Right lobe of liver (tissue), 6 donors: Measurements from ENCODE around the gene AUH. TPM values are rescaled to one million over a fixed set of nuclear protein-coding genes. Genes with fewer than 3 reads are reported as not detected.

ENCODE experiments used
- ATAC-seq, 4 donors: fragments of 200-7000 bp; cut with Tn5 transposase; one replicate each; pipeline ENCODE4 v1.9.1; 2020; ENCODE audit warnings: mild to moderate bottlenecking in 4 of 4, moderate library complexity in 4 of 4
- DNase-seq, 3 donors: peaks; one replicate each; pipeline ENCODE4 v3.0.0-alpha.2; 2020
- H3K27ac ChIP-seq, 3 donors: fragments of 200-600 bp; one replicate each; pipeline ENCODE4 v1.8.0; 2022
- H3K27me3 ChIP-seq, 2 donors: fragments of 200-600 bp; one replicate each; pipeline ENCODE4 v1.8.0; 2022
- H3K36me3 ChIP-seq, 4 donors: fragments of 200-600 bp; sonication (generic) in 1 of 4; one replicate each; pipeline versions ENCODE4 v1.5.1 to v1.8.0; 2017 to 2022; ENCODE audit warnings: control low read depth in 1 of 4
- H3K4me1 ChIP-seq, 4 donors: fragments of 200-600 bp; sonication (generic) in 1 of 4; one replicate each; pipeline versions ENCODE4 v1.5.1 to v1.8.0; 2017 to 2022; ENCODE audit warnings: control low read depth in 1 of 4
- H3K4me3 ChIP-seq, 3 donors: fragments of 200-600 bp; one replicate each; pipeline ENCODE4 v1.8.0; 2022
- H3K9me3 ChIP-seq, 4 donors: fragments of 200-600 bp; sonication (generic) in 1 of 4; one replicate each; pipeline versions ENCODE4 v1.5.1 to v1.8.0; 2017 to 2022; ENCODE audit warnings: control low read depth in 1 of 4
- POLR2A ChIP-seq: fragments of 450-650 bp; IDR thresholded peaks from one replicate; pipeline ENCODE4 v1.6.1; 2017; ENCODE audit warnings: antibody characterized with exemption, mild to moderate bottlenecking
- WGBS: methylation state at CpG from one replicate; pipeline ENCODE4 v1.1.6; 2018; ENCODE audit warnings: low coverage, low lambda C conversion rate; ENCODE audit not compliant: insufficient coverage; ENCODE audit errors: missing lambda C conversion rate; 5-methylcytosine and 5-hydroxymethylcytosine counted together
- intact Hi-C, 2 donors: fragments of 100-400 bp; cut with DNase I; formaldehyde crosslinking; loops; one replicate each; pipeline versions ENCODE4 v1.11.2 to v1.14.1; 2022
- total RNA-seq, 6 experiments: library from RNA; depleted of rRNA in 2 of 6; stranded (reverse); fragments of >200 nt in 2 of 6; fragmentation: NEBNext Ultra II Directional in 3 of 6; extraction: Animal tissue kit (Norgen Biotek cat#: 25700) in 3 of 6; gene quantifications; one replicate each; pipeline versions ENCODE4 v1.1.0 to v1.2.4, GENCODE V29; 2016 to 2023
- TF ChIP-seq, protein P1 (sequence below), 4 donors: fragments of 200-600 bp in 3 of 4; fragments of 450-650 bp in 1 of 4; IDR thresholded peaks; one replicate each; pipeline versions ENCODE4 v1.5.1 to v1.8.0; 2016 to 2022; ENCODE audit warnings: antibody characterized with exemption in 4 of 4, mild to moderate bottlenecking in 2 of 4
- donor health status: DM: no; HTN: yes; CAD: no.
- donor health status: DM: no; HTN: no; CAD: no.
- donor health status: DM: no; HTN: no; CAD: no.
- donor health status: DM: no; HTN: yes; CAD: no.
- donor health status: DM: no; HTN: yes; CAD: no.

Gene AUH
- total RNA-seq, 6 experiments from 2014 or later, result 12.0 to 22.4 (median 18.4) TPM

DNA sequence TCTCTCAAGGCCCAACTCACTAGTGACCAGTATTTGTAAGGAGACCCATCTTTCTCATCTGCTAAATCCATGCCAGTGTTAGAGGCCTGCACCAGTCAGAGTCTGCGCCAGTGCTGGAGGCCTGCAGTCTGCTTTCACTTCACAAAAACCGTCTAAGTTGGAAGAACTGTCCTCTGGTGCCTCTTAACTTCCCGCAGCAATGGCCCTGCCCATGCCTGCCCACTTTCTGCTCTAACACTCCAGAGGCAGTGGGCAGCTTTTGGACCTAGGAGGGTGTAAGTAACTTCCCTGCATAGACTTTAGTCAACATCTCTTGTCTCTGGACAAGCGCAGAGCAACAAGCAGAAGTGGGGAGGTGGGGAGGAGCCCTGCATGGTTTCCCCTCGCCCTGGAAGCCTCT is 152.9 kb downstream of the AUH start:
- H3K4me1 ChIP-seq, result peaks cover 0 to 51% (median 16%) of the 10 kb centered on the region in 4 donors
- H3K27ac ChIP-seq, result peak overlapping the region; percentile 92 to 98 (median 93)
- ATAC-seq (peak in 3 of 4 donors; percentile 0 to 7 (median 1)), DNase-seq (no peak)
- H3K36me3 ChIP-seq, result no peaks in the 10 kb centered on the region
- intact Hi-C loops, result no loop called here
- whole genome bisulfite sequencing, result 71% methylated on average over 5 of the region's 5 CpGs
- no peaks in the 10 kb centered on the region for H3K27me3 ChIP-seq
- no peak for TF ChIP-seq POLR2A
- TF ChIP-seq, protein P1, sequence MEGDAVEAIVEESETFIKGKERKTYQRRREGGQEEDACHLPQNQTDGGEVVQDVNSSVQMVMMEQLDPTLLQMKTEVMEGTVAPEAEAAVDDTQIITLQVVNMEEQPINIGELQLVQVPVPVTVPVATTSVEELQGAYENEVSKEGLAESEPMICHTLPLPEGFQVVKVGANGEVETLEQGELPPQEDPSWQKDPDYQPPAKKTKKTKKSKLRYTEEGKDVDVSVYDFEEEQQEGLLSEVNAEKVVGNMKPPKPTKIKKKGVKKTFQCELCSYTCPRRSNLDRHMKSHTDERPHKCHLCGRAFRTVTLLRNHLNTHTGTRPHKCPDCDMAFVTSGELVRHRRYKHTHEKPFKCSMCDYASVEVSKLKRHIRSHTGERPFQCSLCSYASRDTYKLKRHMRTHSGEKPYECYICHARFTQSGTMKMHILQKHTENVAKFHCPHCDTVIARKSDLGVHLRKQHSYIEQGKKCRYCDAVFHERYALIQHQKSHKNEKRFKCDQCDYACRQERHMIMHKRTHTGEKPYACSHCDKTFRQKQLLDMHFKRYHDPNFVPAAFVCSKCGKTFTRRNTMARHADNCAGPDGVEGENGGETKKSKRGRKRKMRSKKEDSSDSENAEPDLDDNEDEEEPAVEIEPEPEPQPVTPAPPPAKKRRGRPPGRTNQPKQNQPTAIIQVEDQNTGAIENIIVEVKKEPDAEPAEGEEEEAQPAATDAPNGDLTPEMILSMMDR (IDR thresholded peaks at IDR 0.05), result no peak
- H3K4me3 ChIP-seq, result no peak overlapping the region
- H3K9me3 ChIP-seq, result no peaks in the 10 kb centered on the region

DNA sequence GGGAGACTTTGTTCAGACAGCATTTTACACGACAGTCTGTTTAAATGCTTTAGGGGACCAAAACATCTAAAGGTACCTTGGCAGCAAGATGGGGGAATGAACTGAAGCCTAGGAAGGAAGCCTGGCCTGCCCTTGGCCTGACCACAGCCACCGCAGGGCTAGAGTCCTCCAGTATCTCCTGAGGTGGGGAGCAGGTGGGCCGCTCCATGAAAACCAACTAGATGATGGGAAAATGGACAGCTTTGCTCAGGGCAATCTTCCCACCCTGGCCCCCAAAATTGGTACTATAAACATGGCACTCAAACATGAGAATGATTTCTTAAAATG is 153.3 kb downstream of the AUH start:
- peak overlapping the region; percentile 92 to 98 (median 93) for H3K27ac ChIP-seq
- 33% methylated on average over 3 of the region's 3 CpGs for WGBS
- H3K4me1 ChIP-seq, result peaks cover 0 to 49% (median 16%) of the 10 kb centered on the region in 4 donors
- intact Hi-C loops, result no loop called here
- H3K27me3 ChIP-seq, result no peaks in the 10 kb centered on the region
- H3K9me3 ChIP-seq, result no peaks in the 10 kb centered on the region
- ATAC-seq (no peak), DNase-seq (no peak)
- no peaks in the 10 kb centered on the region for H3K36me3 ChIP-seq
- no peak for TF ChIP-seq POLR2A
- TF ChIP-seq, protein P1 (IDR thresholded peaks at IDR 0.05), result no peak
- H3K4me3 ChIP-seq, result no peak overlapping the region

DNA sequence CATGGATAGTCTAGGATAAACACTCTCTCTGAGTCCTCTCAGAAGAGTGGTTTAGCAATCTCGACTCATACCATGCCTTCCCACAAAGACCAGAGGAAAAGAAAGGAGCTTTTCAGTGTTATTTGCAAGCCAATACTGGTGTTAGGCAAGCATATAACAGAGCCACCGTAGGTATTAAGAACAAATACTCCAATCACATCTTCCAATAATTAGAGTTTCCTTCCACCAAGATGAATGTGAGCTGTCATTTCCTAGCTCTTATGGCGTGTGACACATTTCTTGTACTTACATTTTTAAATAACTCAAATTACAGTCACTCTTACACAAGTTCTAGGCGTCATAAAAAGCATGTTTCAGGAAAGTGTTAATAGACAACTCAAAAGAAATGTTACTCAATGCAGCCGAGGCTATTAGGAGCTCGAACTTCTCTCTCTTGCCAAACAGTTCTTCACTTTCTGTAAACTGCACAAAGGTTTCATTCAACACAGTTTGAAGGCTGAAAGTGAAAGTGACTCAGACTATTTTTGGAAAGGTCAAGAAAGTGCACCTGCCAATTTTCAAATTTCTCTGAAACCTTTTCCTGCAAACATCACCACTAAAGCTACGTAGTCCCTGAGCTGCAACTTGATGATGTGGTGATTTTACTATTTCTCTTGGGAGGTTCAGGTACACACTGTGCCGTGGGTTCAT is 153.8 kb downstream of the AUH start:
- ATAC-seq (peak; percentile 47 to 65 (median 56)), DNase-seq (no peak)
- intact Hi-C loops, result no loop called here
- Histone ChIP-seq H3K27ac (peak overlapping the region; percentile 92 to 98 (median 93)), H3K4me3 (no peak overlapping the region), H3K4me1 (peaks cover 0 to 44% (median 15%) of the 10 kb centered on the region in 4 donors), H3K27me3 (no peaks in the 10 kb centered on the region), H3K9me3 (no peaks in the 10 kb centered on the region), H3K36me3 (no peaks in the 10 kb centered on the region)
- WGBS, result 0% methylated on average over 7 of the region's 8 CpGs
- TF ChIP-seq POLR2A, result no peak
- TF ChIP-seq, protein P1 (IDR thresholded peaks at IDR 0.05), result no peak

DNA sequence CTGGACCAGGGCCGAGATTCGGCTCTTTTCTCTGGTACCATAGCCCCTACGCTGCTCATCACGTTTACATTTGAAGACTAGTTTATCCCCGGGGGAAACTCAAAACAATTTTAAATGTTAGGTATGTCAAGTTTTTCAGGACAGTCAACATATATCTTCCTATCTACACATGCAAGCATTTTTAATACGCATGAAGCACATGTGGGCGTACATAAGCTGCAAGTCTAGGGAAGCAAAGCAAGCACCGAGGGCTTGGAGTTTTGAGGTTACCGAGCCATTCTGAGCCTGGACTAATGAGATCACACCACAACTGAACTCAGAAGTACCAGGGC is 154.4 kb downstream of the AUH start:
- Histone ChIP-seq H3K27ac (peak overlapping the region; percentile 92 to 98 (median 93)), H3K36me3 (no peaks in the 10 kb centered on the region), H3K4me3 (no peak overlapping the region), H3K27me3 (no peaks in the 10 kb centered on the region), H3K4me1 (peaks cover 0 to 39% (median 13%) of the 10 kb centered on the region in 4 donors), H3K9me3 (no peaks in the 10 kb centered on the region)
- DNase-seq (no peak), ATAC-seq (no peak)
- intact Hi-C loops, result no loop called here
- 75% methylated on average over 9 of the region's 9 CpGs for WGBS
- no peak for TF ChIP-seq POLR2A
- TF ChIP-seq, protein P1 (IDR thresholded peaks at IDR 0.05), result no peak
